HAP-1 (cell line): Measurements from ENCODE around the gene MYLK2.
"Not testable (repeated sequence)": the region's sequence is repeated elsewhere in the genome, so short reads cannot be mapped to it uniquely, and the experiment has no call there.

Experiments used
- DNase-seq, 2 experiments: peaks; one replicate each; pipeline ENCODE4 v3.0.0-alpha.2; 2016 to 2020; ENCODE audit warnings: low spot score in 2 of 2
- H3K27me3 ChIP-seq: fragments of 250-450 bp; sonication (Bioruptor Pico); 2 replicates; pipeline ENCODE4 v1.5.1; 2020; ENCODE audit warnings: low read depth, mild to moderate bottlenecking, moderate library complexity
- H3K36me3 ChIP-seq: fragments of 250-450 bp; sonication (Bioruptor Pico); replicated peaks from 2 replicates; pipeline ENCODE4 v1.5.1; 2020; ENCODE audit warnings: mild to moderate bottlenecking
- H3K4me1 ChIP-seq: fragments of 250-450 bp; sonication (Bioruptor Pico); 2 replicates; pipeline ENCODE4 v1.5.1; 2020; ENCODE audit warnings: mild to moderate bottlenecking
- H3K4me3 ChIP-seq: fragments of 250-450 bp; sonication (Bioruptor Pico); 2 replicates; pipeline ENCODE4 v1.5.1; 2020; ENCODE audit warnings: mild to moderate bottlenecking, moderate library complexity
- H3K9me3 ChIP-seq: fragments of 250-450 bp; sonication (Bioruptor Pico); 2 replicates; pipeline ENCODE4 v1.5.1; 2020; ENCODE audit warnings: mild to moderate bottlenecking, moderate library complexity
- in situ Hi-C: fragments of 300-500 bp; cut with MboI; formaldehyde crosslinking; loops from 3 replicates; pipeline ENCODE4 v1.14.3; 2020; ENCODE audit warnings: low sequenced_read_pairs, inconsistent platforms, mixed read lengths

The MYLK2 gene

DNA sequence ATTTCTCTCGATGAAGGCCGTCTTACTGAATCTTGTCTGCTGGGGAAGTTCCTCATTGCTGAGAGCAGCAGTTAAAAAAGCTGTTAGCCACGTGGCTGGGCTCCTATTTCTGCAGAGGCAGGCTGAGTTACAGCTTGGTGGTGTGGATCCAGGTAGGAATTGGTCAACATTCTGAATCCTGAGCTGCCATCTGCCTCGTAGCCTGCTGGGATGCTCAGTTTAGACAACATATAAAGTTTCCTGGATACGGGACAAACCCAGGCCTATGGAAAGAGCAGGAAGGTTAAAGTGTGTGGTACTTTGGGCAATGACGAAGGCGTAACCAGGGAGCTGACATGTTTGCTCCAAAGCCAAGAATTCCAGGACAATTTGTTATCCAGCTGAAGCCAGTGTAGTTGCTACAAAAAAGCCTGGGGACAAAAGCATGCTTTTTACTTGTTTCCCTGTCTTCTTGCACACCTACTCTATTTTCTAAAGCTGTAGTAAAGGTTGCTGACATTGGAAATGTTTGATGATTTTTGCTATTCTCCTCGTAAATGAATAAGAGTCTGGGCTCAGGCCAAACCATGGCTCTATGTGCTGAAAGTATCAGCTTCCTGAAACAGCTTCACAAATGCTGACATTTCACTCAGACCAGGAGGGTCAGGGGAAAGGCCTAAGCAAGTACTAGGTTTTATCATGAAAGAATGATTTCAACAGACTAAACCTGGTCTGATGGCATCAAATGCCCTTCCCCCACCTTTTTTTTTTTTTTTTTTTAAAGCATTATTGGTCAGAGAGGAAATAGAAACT lies 12.4 kb upstream of the MYLK2 start:
- Histone ChIP-seq H3K27me3 (no peaks in the 10 kb centered on the region), H3K9me3 (no peaks in the 10 kb centered on the region), H3K36me3 (peaks cover 62% of the 10 kb centered on the region), H3K4me3 (no peak overlapping the region), H3K4me1 (no peaks in the 10 kb centered on the region)
- DNase-seq, result no peak
- in situ Hi-C loops, result no loop called here

DNA sequence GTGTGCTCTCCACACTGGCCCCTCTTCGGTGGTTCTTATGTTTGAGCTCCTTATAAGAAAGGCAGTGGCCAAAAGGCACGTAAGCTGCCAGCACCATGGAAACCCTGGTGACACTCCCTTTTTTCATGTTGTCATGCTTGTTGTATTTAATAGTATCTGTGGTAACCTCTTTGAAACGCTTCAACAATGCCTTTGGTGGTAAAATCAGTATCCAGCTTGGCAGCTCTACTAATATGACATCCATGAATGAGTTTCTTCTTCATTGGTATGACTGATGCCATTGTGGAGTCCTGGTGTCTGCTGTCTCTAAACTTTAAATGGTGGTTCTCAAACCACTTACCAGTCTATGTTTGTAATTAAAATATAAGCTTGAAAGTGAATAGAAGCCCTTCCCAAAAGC lies 10.7 kb upstream of the MYLK2 start:
- H3K27me3 ChIP-seq, result no peaks in the 10 kb centered on the region

DNA sequence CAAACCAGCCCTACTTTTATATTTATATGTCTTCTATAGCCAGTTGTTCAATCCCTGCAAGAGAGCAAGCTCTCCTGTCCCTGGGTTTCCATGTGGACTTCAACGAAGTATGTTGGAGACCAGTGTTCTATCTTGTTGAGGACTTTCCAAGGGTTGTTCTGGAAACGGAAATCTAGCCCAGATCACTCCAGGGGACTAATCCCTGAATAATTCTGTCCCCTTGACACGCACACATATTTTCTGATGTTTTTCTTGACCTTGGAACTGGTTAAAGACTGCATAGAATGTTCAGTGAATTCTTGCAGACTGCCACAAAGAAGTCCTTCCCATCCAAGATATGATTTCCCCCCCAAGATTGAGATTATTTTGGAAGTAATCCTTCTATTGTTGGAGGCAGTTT lies 9.5 kb upstream of the MYLK2 start:
- no peaks in the 10 kb centered on the region for H3K9me3 ChIP-seq
- H3K4me3 ChIP-seq, result no peak overlapping the region
- in situ Hi-C loops, result no loop called here
- DNase-seq, result no peak
- H3K4me1 ChIP-seq, result no peaks in the 10 kb centered on the region
- peaks cover 35% of the 10 kb centered on the region for H3K36me3 ChIP-seq
- no peaks in the 10 kb centered on the region for H3K27me3 ChIP-seq

More for the DNA sequence above, 10.7 kb upstream of the MYLK2 start:
- in situ Hi-C loops, result no loop called here
- H3K9me3 ChIP-seq, result no peaks in the 10 kb centered on the region
- no peak overlapping the region for H3K4me3 ChIP-seq
- no peak for DNase-seq
- peaks cover 44% of the 10 kb centered on the region for H3K36me3 ChIP-seq
- no peaks in the 10 kb centered on the region for H3K4me1 ChIP-seq

DNA sequence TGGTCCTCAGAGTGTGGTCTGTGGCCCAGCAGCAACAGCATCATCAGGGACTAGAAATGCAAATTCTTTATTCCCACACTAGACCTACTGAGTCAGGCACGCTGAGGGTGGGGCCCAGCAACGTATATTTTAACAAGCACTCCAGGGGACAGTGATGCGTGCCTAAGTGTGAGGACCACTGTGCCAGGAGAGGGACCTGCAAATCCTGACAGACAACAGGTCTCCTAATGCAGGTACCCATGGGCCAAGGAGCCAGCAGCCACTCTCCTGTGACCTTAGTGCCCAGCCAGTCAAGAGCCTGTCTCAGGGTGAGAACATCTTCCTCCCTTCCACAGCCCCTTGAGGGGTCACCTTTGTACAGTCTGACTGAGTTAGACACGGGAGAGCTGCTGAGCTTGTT lies 8.0 kb upstream of the MYLK2 start:
- Histone ChIP-seq H3K27me3 (no peaks in the 10 kb centered on the region), H3K4me3 (no peak overlapping the region), H3K36me3 (peaks cover 22% of the 10 kb centered on the region), H3K4me1 (no peaks in the 10 kb centered on the region), H3K9me3 (no peaks in the 10 kb centered on the region)
- no peak for DNase-seq
- in situ Hi-C loops, result no loop called here

DNA sequence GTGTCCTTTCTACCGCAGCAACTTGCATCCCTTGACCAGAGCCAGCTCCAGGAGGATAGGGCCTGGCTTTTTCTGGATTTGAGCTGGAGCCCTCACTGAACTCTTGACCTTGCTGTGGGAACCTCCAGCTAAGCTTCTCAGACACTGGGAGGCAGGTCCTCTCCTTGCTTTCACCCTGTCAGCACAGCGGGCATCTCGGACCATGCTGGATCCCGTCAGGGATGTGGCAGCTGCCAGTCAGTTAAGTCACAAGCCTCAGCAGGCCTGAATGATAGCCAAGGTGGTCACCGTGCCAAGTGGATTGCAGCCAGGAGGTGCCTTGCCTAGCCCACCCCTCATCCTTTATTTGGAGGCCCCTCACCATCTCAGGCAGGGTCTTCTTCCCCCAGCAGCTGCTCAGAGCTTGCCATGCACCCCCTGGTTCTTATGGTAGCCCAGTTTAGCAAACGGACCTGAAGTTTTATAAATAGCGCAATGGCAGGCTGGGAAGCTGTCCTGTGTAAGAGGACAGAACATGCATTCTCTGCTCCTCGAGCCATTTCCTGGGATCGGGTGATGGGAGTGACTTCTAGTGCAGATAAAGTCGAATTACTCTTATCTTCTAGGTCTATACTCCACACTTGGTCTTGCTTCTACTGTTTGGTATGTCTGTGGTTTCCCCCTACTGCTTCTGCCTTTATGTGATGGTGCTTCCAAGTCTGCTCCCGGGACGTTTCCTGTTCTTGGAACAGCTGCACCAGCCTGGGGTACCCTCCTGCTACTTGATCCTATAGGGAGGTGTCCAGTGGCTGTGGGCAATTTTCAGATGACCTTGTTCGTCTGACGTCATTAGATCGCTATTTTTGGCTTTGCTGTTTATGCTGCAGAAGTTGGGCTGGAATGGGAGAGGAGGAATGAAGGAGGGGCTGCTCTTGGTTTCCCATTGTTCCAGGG lies 7.1 kb upstream of the MYLK2 start:
- H3K36me3 ChIP-seq, result peaks cover 17% of the 10 kb centered on the region
- DNase-seq, result no peak
- no peaks in the 10 kb centered on the region for H3K4me1 ChIP-seq
- H3K9me3 ChIP-seq, result no peaks in the 10 kb centered on the region; the same call in 1 of the 2 replicates
- in situ Hi-C loops, result no loop called here
- H3K27me3 ChIP-seq, result no peaks in the 10 kb centered on the region
- no peak overlapping the region for H3K4me3 ChIP-seq

DNA sequence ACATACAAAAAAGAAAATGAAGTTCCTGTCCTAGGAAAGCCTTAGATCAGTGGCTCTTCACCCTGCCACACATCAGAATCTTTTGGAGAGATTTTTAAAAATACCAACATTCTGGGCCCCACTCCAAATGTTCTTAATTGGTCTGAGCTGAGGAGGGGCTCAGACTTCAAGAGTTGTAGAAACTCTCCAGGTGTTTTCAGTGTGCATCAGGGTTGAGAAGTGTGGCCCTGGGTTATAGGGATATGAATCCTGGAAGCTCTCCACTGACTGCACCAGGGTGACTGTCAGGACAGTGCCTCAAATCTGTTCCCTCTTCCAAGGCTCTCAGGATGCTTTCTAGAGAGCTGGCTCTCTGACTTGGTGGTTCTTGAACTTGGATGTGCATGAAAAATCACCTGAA lies 5.5 kb upstream of the MYLK2 start:
- Histone ChIP-seq H3K27me3 (no peaks in the 10 kb centered on the region), H3K4me3 (no peak overlapping the region), H3K4me1 (no peaks in the 10 kb centered on the region), H3K36me3 (peaks cover 9% of the 10 kb centered on the region), H3K9me3 (no peaks in the 10 kb centered on the region; the same call in 1 of the 2 replicates)
- in situ Hi-C loops, result no loop called here
- no peak for DNase-seq

DNA sequence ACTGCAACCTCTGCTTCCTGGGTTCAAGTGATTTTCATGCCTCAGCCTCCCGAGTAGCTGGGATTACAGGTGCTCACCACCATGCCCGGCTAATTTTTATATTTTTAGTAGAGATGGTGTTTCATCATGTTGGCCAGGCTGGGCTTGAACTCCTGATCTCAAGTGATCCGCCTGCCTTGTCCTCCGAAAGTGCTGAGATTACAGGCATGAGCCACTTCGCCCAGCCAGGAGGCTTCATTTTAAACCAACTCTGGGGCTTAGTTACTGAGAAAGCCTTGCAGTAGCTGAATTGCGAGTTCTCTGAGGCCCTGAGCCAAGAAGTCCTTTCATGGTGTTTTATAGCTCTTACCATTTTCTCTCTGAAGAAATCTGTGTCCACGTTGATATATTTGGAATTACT lies 5.0 kb upstream of the MYLK2 start:
- DNase-seq, H3K4me1 ChIP-seq, in situ Hi-C loops, H3K27me3 ChIP-seq, H3K36me3 ChIP-seq, H3K9me3 ChIP-seq, H3K4me3 ChIP-seq: not testable (repeated sequence)

DNA sequence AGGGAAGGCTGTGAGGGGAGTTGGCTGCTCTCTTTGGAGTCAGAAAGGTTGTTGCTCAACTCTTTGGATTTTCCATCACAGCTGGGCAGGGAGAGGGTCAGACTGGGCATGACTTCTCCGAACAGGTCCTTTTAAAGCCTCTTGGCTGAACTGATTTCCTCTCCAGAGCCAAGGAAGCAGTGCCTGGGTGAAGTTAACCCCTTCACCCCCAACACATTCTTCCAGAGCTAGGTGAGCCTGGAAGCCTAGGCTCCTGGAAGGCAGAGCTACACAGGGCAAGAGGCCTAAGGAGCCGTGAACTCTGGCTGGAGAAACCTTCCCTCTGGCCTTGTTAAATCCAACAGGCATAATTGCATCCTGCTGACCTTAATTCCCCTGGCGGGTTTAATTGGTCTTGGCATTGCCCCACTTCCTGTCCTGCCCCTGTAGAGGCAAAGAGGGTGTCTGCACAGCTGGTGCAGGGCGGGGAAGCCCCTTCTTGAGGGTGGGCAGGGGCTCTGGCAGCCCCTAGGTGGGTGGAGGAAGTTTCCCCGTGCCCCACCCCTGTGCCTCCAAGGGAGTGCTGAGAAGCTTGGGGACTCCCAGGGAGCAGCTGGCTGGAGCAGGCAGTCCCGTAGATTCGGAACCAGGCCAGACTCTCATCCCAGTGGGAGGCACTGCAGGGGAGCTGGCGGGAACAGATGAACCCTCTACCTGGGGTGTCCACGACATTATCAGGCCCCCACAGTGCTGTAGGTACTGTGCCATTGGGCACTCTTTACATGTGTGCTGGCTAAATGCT lies 3.6 kb upstream of the MYLK2 start:
- H3K27me3 ChIP-seq, result no peaks in the 10 kb centered on the region
- no peak overlapping the region for H3K4me3 ChIP-seq
- H3K4me1 ChIP-seq, result no peaks in the 10 kb centered on the region
- H3K9me3 ChIP-seq, result no peaks in the 10 kb centered on the region; the same call in 1 of the 2 replicates
- in situ Hi-C loops, result no loop called here
- no peak for DNase-seq
- peaks cover 4% of the 10 kb centered on the region; the same call in 1 of the 2 replicates for H3K36me3 ChIP-seq

DNA sequence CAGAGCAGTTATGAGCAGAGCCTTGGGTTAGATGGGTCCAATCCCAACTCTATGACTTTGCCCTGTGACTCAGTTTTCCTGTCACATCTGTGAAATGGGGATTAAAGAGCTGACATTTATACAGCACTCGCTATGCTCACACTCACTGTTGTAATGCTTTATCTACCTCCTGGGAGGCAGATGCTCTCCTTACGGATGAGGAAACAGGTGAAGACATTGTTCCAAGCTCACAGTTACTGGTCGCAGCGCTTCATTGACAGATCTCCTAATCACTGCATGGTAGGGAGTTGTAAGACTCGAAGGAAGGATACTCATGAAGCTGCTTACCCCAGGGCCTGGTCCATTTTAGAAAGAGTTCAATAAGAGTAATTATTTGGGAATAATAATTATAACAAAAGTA lies 2.9 kb upstream of the MYLK2 start:
- Histone ChIP-seq H3K4me3 (no peak overlapping the region), H3K4me1 (no peaks in the 10 kb centered on the region), H3K27me3 (no peaks in the 10 kb centered on the region), H3K9me3 (no peaks in the 10 kb centered on the region; the same call in 1 of the 2 replicates), H3K36me3 (peaks cover 4% of the 10 kb centered on the region; the same call in 1 of the 2 replicates)
- no peak for DNase-seq
- in situ Hi-C loops, result no loop called here

DNA sequence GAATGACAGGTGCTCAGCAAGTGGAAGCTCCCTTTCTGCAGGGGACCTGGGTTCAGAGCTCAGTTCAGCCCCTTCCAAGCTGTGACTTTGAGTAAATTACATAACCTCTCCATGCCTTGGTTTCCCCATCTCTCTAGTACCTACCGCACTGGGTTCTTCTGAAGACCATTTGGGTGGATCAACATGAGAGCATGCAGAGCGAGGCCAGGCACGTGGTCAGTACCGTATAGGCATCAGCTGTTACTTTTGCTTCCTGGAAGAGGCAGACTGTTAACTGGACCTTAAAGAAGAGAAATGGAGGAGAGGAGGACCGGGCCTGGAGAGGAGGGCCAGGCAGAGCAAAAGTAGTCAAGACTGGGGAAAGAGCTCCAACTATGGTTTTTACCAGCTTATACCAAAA lies 1.7 kb upstream of the MYLK2 start:
- in situ Hi-C loops, result no loop called here
- Histone ChIP-seq H3K36me3 (no peaks in the 10 kb centered on the region), H3K4me3 (no peak overlapping the region), H3K9me3 (no peaks in the 10 kb centered on the region; the same call in 1 of the 2 replicates), H3K27me3 (no peaks in the 10 kb centered on the region), H3K4me1 (no peaks in the 10 kb centered on the region; the same call in 1 of the 2 replicates)
- DNase-seq, result no peak

DNA sequence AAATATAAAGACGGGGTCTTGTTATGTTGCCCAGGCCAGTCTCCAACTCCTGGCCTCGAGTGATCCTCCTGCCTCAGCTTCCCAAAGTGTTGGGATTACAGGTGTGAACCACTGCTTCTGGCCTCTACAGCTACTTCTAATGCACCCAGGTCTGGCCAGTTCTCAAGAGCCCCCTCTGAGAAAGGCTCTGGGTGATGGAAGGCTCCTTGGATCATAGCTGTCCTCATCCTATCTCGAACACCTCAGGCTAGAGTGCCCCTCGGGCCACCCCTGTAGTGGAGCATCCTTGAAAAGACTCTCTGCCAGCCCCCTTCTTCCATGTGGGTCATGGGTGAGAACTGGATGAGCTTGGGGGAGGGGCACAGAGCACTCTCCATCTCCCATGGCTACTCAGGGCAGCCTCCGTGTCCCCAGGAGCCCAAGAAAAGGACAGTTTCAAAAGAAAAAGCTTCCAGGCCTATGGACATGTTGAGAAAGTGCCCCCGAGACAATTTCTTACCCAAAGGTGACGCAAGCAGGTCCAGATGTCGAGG lies 714 bp upstream of the MYLK2 start:
- no peaks in the 10 kb centered on the region for H3K27me3 ChIP-seq
- in situ Hi-C loops, result no loop called here
- H3K4me3 ChIP-seq, result no peak overlapping the region
- H3K36me3 ChIP-seq, result no peaks in the 10 kb centered on the region
- DNase-seq, result no peak
- H3K9me3 ChIP-seq, result no peaks in the 10 kb centered on the region; the same call in 1 of the 2 replicates
- peaks cover 2% of the 10 kb centered on the region; the same call in 1 of the 2 replicates for H3K4me1 ChIP-seq

DNA sequence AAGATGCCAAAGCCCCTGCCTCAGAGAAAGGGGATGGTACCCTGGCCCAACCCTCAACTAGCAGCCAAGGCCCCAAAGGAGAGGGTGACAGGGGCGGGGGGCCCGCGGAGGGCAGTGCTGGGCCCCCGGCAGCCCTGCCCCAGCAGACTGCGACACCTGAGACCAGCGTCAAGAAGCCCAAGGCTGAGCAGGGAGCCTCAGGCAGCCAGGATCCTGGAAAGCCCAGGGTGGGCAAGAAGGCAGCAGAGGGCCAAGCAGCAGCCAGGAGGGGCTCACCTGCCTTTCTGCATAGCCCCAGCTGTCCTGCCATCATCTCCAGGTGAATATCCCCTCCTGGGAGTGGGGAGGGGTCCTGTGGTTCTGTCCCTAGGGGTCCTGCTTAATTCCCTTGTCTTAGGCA lies 1.1 kb downstream of the MYLK2 start:
- no peaks in the 10 kb centered on the region for H3K27me3 ChIP-seq
- in situ Hi-C loops, result loop anchor here (5.0 to 10.0 kb wide), 3 partner anchors 135 to 835 kb away; partner anchors contain the start of gene PDRG1
- H3K4me3 ChIP-seq, result no peak overlapping the region
- peaks cover 2% of the 10 kb centered on the region; the same call in 1 of the 2 replicates for H3K4me1 ChIP-seq
- no peaks in the 10 kb centered on the region for H3K36me3 ChIP-seq
- no peaks in the 10 kb centered on the region; the same call in 1 of the 2 replicates for H3K9me3 ChIP-seq
- no peak for DNase-seq

DNA sequence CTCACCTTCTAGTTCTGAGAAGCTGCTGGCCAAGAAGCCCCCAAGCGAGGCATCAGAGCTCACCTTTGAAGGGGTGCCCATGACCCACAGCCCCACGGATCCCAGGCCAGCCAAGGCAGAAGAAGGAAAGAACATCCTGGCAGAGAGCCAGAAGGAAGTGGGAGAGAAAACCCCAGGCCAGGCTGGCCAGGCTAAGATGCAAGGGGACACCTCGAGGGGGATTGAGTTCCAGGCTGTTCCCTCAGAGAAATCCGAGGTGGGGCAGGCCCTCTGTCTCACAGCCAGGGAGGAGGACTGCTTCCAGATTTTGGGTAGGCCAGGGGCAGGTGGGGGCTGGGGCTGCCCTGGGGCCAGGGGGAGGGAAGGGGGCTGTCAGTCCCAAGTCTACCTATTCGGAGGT lies 2.3 kb downstream of the MYLK2 start:
- Histone ChIP-seq H3K4me3 (no peak overlapping the region), H3K36me3 (no peaks in the 10 kb centered on the region), H3K9me3 (no peaks in the 10 kb centered on the region; the same call in 1 of the 2 replicates), H3K4me1 (peaks cover 2% of the 10 kb centered on the region; the same call in 1 of the 2 replicates), H3K27me3 (no peaks in the 10 kb centered on the region)
- in situ Hi-C loops, result loop anchor here (5.0 to 10.0 kb wide), 3 partner anchors 133 to 833 kb away; partner anchors contain the start of gene PDRG1
- no peak for DNase-seq
